Common myeloid progenitor, CD34-positive (primary cell): Measurements from ENCODE around the gene RBM27.
"Not testable (repeated sequence)": the region's sequence is repeated elsewhere in the genome, so short reads cannot be mapped to it uniquely, and the experiment has no call there.

ENCODE experiments used
- CTCF ChIA-PET: fragments of 350-600 bp; sonication (Branson Sonifier 250); formaldehyde crosslinking; loops from one replicate; lab custom pipeline; 2021; ENCODE audit warnings: antibody characterized with exemption; lab: Charles Lee
- POLR2A ChIA-PET: fragments of 350-600 bp; sonication (Branson Sonifier 250); formaldehyde crosslinking; loops from one replicate; lab custom pipeline; 2021; ENCODE audit warnings: antibody characterized with exemption; lab: Charles Lee
- DNase-seq, 3 donors: peaks; one replicate each; pipeline versions ENCODE4 v3.0.0 to v3.0.0-alpha.2; 2013
- H3K27ac ChIP-seq, 2 experiments: 1 replicate in 1 of 2; 2 replicates in 1 of 2; pipeline ENCODE4 v1.7.0; 2013; ENCODE audit warnings: inconsistent platforms in 2 of 2, low read length in 2 of 2, mild to moderate bottlenecking in 2 of 2, low read depth in 1 of 2, moderate library complexity in 1 of 2; ENCODE audit not compliant: severe bottlenecking in 2 of 2, insufficient read depth in 1 of 2, poor library complexity in 1 of 2
- H3K27me3 ChIP-seq, 5 experiments: replicated peaks in 2 of 5; 1 replicate in 3 of 5; 2 replicates in 2 of 5; pipeline versions ENCODE4 v1.6.1 to v1.7.0; 2013; ENCODE audit warnings: low read length in 4 of 5, mild to moderate bottlenecking in 2 of 5, moderate library complexity in 2 of 5, inconsistent platforms in 1 of 5; ENCODE audit not compliant: insufficient read depth in 5 of 5, control insufficient read depth in 4 of 5
- H3K36me3 ChIP-seq, 4 experiments: 1 replicate in 2 of 4; 2 replicates in 2 of 4; pipeline versions ENCODE4 v1.6.1 to v1.7.0; 2013; ENCODE audit warnings: low read length in 3 of 4, control low read depth in 1 of 4, mild to moderate bottlenecking in 1 of 4; ENCODE audit not compliant: control insufficient read depth in 4 of 4, insufficient read depth in 4 of 4
- H3K4me1 ChIP-seq, 4 experiments: 1 replicate in 3 of 4; 2 replicates in 1 of 4; pipeline versions ENCODE4 v1.6.1 to v1.7.1; 2013; ENCODE audit warnings: low read length in 3 of 4, mild to moderate bottlenecking in 3 of 4, control low read depth in 1 of 4, inconsistent platforms in 1 of 4, moderate library complexity in 1 of 4; ENCODE audit not compliant: control insufficient read depth in 4 of 4, insufficient read depth in 4 of 4; ENCODE audit errors: control extremely low read depth in 1 of 4
- H3K4me3 ChIP-seq, 7 experiments: 1 replicate in 4 of 7; 2 replicates in 3 of 7; pipeline versions ENCODE4 v1.5.1 to v1.7.0; 2013; ENCODE audit warnings: mild to moderate bottlenecking in 7 of 7, low read length in 6 of 7, moderate library complexity in 6 of 7, inconsistent platforms in 2 of 7, low read depth in 2 of 7, control low read depth in 1 of 7; ENCODE audit not compliant: insufficient read depth in 4 of 7, control insufficient read depth in 1 of 7; ENCODE audit errors: extremely low read depth in 1 of 7
- H3K9me3 ChIP-seq, 5 experiments: 1 replicate in 4 of 5; 2 replicates in 1 of 5; pipeline versions ENCODE4 v1.6.1 to v1.7.1; 2013; ENCODE audit warnings: low read length in 4 of 5, mild to moderate bottlenecking in 2 of 5, inconsistent platforms in 1 of 5, low read depth in 1 of 5, moderate library complexity in 1 of 5; ENCODE audit not compliant: control insufficient read depth in 4 of 5, insufficient read depth in 2 of 5; ENCODE audit errors: control extremely low read depth in 1 of 5
- whole genome bisulfite sequencing: methylation state at CpG from one replicate; pipeline ENCODE4 v1.1.5; 2013; ENCODE audit not compliant: insufficient coverage; 5-methylcytosine and 5-hydroxymethylcytosine counted together

The RBM27 gene

DNA sequence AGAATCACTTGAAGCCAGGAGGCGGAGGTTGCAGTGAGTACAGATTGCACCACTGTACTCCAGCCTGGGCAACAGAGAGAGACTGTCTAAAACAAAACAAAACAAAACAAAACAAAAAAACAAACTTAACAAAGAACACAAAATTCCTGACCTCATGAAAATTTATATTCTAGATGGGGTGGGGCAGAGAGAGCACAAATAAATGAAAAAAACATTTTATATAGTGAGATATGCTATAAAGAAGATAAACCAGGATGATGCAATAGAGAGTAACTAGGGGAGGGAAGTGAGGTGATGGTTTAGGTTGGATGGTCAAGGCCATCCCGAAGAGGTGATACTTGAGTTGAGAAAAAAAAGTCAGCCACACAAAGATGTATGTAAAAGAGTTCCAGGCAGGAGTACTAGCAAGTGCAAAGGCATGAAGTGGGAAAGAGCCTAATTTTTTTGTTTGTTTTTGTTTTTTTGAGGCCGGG lies 10.8 kb upstream of the RBM27 start:
- ChIA-PET POLR2A (no interaction called here), CTCF (no interaction called here)
- Histone ChIP-seq H3K27me3 (peaks cover 0 to 2% (median 0%) of the 10 kb centered on the region in 5 experiments), H3K4me1 (no peaks in the 10 kb centered on the region), H3K9me3 (no peaks in the 10 kb centered on the region), H3K36me3 (no peaks in the 10 kb centered on the region), H3K4me3 (no peak overlapping the region), H3K27ac (no peak overlapping the region)
- DNase-seq = no peak
- WGBS = 90% methylated on average over 1 of the region's 3 CpGs

DNA sequence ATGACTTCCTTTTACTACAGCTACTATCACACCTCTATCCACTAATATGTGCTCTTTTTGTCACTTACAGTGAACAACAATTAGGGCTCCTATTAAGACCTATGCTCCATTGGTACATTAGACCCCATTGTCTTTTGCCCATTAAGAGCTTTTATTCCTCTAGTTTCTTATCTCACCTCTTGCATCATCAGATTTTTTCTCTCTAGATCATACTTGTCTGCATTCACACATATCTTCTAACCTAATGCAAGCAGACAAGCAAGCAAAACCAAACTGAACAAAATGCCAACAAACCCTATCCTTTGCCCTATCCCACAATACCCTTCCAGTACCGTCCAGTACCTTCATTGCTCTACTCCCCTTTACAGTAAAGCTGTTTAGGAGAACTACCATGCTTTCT lies 10.1 kb upstream of the RBM27 start:
- CTCF ChIA-PET = interaction anchor here (0.9 kb wide), 1 partner anchor 10 kb away, joined by 3 read pairs; no protein-coding TSS in a partner anchor
- no peaks in the 10 kb centered on the region for H3K36me3 ChIP-seq
- POLR2A ChIA-PET = interaction anchor here (0.6 kb wide), 2 partner anchors 19 to 74 kb away, joined by 3 read pairs; no protein-coding TSS in a partner anchor

DNA sequence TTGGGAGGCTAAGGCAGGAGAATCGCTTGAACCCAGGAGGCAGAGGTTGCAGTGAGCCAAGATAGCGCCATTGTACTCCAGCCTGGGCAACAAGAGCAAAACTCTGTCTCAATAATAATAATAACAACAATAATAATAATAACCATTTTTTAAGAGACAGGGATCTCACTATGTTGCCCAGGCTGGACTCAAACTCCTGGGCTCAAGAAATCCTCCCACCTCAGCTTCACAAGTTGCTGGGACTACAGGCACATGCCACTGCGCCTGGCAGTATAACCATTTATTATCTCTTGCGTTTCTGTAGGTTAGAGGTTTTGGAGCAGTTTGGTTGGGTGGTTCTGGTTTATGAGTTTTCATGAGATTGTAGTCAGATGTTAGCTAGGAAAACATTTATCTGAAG lies 8.4 kb upstream of the RBM27 start:
- H3K36me3 ChIP-seq, DNase-seq, H3K27me3 ChIP-seq, H3K9me3 ChIP-seq, H3K27ac ChIP-seq, CTCF ChIA-PET, H3K4me1 ChIP-seq, H3K4me3 ChIP-seq: not testable (repeated sequence)
- POLR2A ChIA-PET = interaction anchor here (0.9 kb wide), 1 partner anchor 12 kb away, joined by 3 read pairs; no protein-coding TSS in a partner anchor
- WGBS = 100% methylated on average over 1 of the region's 4 CpGs

More for the DNA sequence above, 10.1 kb upstream of the RBM27 start:
- Histone ChIP-seq H3K27me3 (peaks cover 0 to 2% (median 0%) of the 10 kb centered on the region in 5 experiments), H3K4me1 (no peaks in the 10 kb centered on the region), H3K9me3 (no peaks in the 10 kb centered on the region), H3K27ac (no peak overlapping the region), H3K4me3 (no peak overlapping the region)
- DNase-seq = no peak
- 86% methylated on average over 1 of the region's 1 CpG for WGBS

DNA sequence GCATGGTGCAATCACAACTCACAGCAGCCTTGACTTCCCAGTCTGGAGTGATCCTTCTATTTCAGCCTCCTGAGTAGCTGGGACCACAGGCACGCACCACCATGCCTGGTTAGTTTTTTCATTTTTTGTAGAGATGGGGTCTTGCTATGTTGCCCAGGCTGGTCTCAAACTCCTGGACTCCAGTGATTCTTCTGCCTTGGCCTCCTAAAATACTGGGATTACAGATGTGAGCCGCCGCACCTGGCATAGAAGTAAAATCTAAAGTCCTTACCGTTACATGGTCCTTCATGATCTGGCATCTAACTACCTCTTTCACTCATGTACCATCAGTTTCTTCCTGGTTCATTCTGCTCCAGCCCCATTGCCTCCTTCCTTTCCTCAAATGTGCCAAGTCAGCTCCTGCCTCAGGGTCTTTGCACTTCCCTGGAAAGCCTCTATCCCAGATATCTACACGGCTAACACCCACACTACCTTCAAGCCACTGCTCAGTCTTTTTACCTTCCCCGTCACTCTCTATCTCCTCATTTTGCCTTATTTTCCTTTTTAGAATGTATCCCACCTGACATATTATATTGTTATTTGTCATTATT lies 6.9 kb upstream of the RBM27 start:
- ChIA-PET CTCF (interaction anchor here (0.9 kb wide), 1 partner anchor 11 kb away, joined by 3 read pairs; no protein-coding TSS in a partner anchor), POLR2A (no interaction called here)
- WGBS = 100% methylated on average over 5 of the region's 6 CpGs
- no peaks in the 10 kb centered on the region for H3K9me3 ChIP-seq
- no peak overlapping the region for H3K4me3 ChIP-seq
- H3K36me3 ChIP-seq = no peaks in the 10 kb centered on the region
- H3K27me3 ChIP-seq = no peaks in the 10 kb centered on the region
- H3K27ac ChIP-seq = no peak overlapping the region
- no peaks in the 10 kb centered on the region for H3K4me1 ChIP-seq
- no peak for DNase-seq

DNA sequence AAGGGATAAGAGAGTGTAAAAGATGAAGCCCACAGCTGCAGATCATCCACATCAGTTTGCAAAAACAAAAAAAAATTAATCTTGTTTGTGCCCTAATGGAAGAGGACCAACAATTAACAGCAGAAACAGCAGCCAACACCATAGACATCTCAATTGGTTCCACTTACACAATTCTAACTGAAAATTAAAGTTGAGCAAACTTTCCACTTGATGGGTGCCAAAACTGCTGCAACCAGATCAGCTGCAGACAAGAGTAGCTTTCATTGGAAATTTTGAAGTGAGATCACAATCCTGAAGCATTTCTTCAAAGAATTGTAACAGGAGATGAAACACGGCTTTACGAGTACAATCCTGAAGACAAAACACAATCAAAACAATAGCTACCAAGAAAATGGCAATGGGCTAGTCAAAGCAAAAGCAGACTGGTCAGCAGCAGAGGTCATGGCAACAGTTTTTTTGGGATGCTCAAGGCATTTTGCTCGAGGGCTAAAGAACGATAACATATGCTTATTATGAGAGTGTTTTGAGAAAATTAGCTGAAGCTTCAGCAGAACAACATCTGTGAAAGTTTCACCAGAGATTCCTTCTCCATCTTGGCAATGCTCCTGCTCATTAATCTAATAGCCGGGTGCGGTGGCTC lies 4.1 kb upstream of the RBM27 start:
- no peaks in the 10 kb centered on the region for H3K36me3 ChIP-seq
- H3K27ac ChIP-seq = no peak overlapping the region
- DNase-seq = no peak
- H3K9me3 ChIP-seq = no peaks in the 10 kb centered on the region
- WGBS = 100% methylated on average over 2 of the region's 6 CpGs
- POLR2A ChIA-PET = interaction anchor here (0.6 kb wide), 1 partner anchor 351 kb away, joined by 3 read pairs; no protein-coding TSS in a partner anchor
- H3K4me1 ChIP-seq = peaks cover 2 to 12% (median 9%) of the 10 kb centered on the region in 4 experiments
- no peak overlapping the region for H3K4me3 ChIP-seq
- CTCF ChIA-PET = interaction anchor here (1.0 to 1.1 kb wide), 2 partner anchors 12 to 21 kb away, joined by 3 to 4 read pairs; no protein-coding TSS in a partner anchor
- no peaks in the 10 kb centered on the region for H3K27me3 ChIP-seq

DNA sequence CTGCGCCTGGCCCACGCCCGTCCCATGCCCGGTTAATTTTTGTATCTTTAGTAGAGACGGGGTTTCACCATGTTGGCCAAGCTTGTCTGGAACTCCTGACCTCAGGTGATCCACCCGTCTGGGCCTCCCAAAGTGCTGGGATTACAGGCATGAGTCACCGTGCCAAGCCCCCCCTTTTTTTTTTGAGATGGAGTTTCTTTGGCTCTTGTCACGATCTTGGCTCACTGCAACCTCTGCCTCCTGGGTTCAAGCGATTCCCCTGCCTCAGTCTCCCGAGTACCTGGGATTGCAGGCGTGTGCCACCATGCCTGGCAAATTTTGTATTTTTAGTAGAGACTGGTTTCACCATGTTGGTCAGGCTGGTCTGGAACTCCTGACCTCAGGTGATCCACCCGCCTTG lies 1.6 kb upstream of the RBM27 start:
- H3K36me3 ChIP-seq, H3K9me3 ChIP-seq, POLR2A ChIA-PET, H3K27ac ChIP-seq, DNase-seq, H3K27me3 ChIP-seq, H3K4me3 ChIP-seq: not testable (repeated sequence)
- WGBS = 100% methylated on average over 11 of the region's 12 CpGs
- H3K4me1 ChIP-seq = peaks cover 9 to 30% (median 20%) of the 10 kb centered on the region in 4 experiments
- CTCF ChIA-PET = interaction anchor here (1.4 kb wide), 1 partner anchor 16 kb away, joined by 4 read pairs; no protein-coding TSS in a partner anchor

DNA sequence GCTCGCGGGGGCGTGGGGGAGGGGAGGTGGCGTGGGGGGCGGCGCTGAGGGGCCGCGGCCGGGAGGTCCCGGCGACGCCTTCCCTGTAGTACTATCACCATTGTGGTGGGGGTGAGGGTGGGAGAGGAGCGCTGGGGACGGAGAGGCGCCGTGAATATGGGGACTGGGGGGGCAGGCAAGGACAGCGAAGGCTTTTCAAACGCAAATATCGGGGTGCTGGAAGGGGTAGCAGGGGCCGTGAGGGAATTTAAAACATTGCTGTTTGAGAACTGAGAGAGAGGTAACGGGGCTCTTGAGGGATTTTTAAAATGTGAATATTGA lies 427 bp downstream of the RBM27 start:
- Histone ChIP-seq H3K4me3 (peak overlapping the region; percentile 26 to 97 (median 91)), H3K27me3 (no peaks in the 10 kb centered on the region), H3K27ac (peak overlapping the region; percentile 79 to 92), H3K4me1 (peaks cover 9 to 37% (median 21%) of the 10 kb centered on the region in 4 experiments), H3K36me3 (no peaks in the 10 kb centered on the region), H3K9me3 (no peaks in the 10 kb centered on the region)
- 0% methylated on average over 9 of the region's 21 CpGs for WGBS
- DNase-seq = no peak
- ChIA-PET POLR2A (no interaction called here), CTCF (interaction anchor here (0.7 kb wide), 1 partner anchor 21 kb away, joined by 3 read pairs; no protein-coding TSS in a partner anchor)
